SK-N-SH (cell line): Measurements from ENCODE around the gene NEURL1. TPM values are rescaled to one million over a fixed set of nuclear protein-coding genes. Genes with fewer than 3 reads are reported as not detected.

ENCODE experiments used
- CTCF ChIA-PET: fragments of 300-600, 350-600 bp; formaldehyde crosslinking; extraction: SDS; loops from one replicate; lab custom pipeline; 2021; lab: Yijun Ruan, JAX
- POLR2A ChIA-PET: fragments of 350-600 bp; sonication (Branson Sonifier 250); formaldehyde crosslinking; extraction: SDS; loops from one replicate; lab custom pipeline; 2020; ENCODE audit warnings: antibody characterized with exemption, inconsistent platforms; lab: Yijun Ruan, JAX
- DNase-seq: peaks from one replicate; pipeline ENCODE4 v3.0.0; 2012
- H2AFZ ChIP-seq: fragments of 200-600 bp; sonication (generic); 2 replicates; pipeline ENCODE4 v1.8.1; 2016; ENCODE audit warnings: antibody characterized with exemption, mild to moderate bottlenecking, low read depth
- H3F3A ChIP-seq: fragments of 200-600 bp; sonication (generic); replicated peaks from 2 replicates; pipeline ENCODE3; 2016; ENCODE audit warnings: antibody characterized with exemption, mild to moderate bottlenecking; ENCODE audit not compliant: insufficient read depth
- H3K27ac ChIP-seq, 2 experiments: fragments of 200-500 bp in 1 of 2; fragments of 200-600 bp in 1 of 2; sonication (Bioruptor generic) in 1 of 2; sonication (generic), shearing (Covaris generic) in 1 of 2; 2 replicates each; pipeline versions ENCODE4 v1.5.1 to v1.6.1; 2014 to 2016; ENCODE audit warnings: low read depth in 2 of 2, inconsistent platforms in 1 of 2, low read length in 1 of 2, mild to moderate bottlenecking in 1 of 2, mixed read lengths in 1 of 2
- H3K27me3 ChIP-seq: fragments of 200-600 bp; sonication (generic), shearing (Covaris generic); 2 replicates; pipeline ENCODE4 v1.6.1; 2016; ENCODE audit warnings: mixed run types; ENCODE audit not compliant: insufficient read depth
- H3K36me3 ChIP-seq, 2 experiments: fragments of 200-500 bp in 1 of 2; fragments of 200-600 bp in 1 of 2; sonication (Bioruptor generic) in 1 of 2; sonication (generic) in 1 of 2; replicated peaks in 1 of 2; 2 replicates each; pipeline versions ENCODE3 to v1.5.1; 2014 to 2016; ENCODE audit warnings: low read length in 1 of 2, mild to moderate bottlenecking in 1 of 2; ENCODE audit not compliant: insufficient read depth in 2 of 2, control insufficient read depth in 1 of 2
- H3K4me1 ChIP-seq, 2 experiments: fragments of 200-500 bp in 1 of 2; fragments of 200-600 bp in 1 of 2; sonication (Bioruptor generic) in 1 of 2; sonication (generic), shearing (Covaris generic) in 1 of 2; 2 replicates each; pipeline versions ENCODE4 v1.5.1 to v1.6.1; 2014 to 2016; ENCODE audit warnings: low read depth in 1 of 2, low read length in 1 of 2, mixed run types in 1 of 2; ENCODE audit not compliant: insufficient read depth in 2 of 2, control insufficient read depth in 1 of 2
- H3K4me2 ChIP-seq: fragments of 200-600 bp; sonication (generic), shearing (Covaris generic); 2 replicates; pipeline ENCODE4 v1.6.1; 2017; ENCODE audit warnings: mixed run types
- H3K4me3 ChIP-seq, 2 experiments: fragments of 200-500 bp in 1 of 2; fragments of 200-600 bp in 1 of 2; sonication (Bioruptor generic) in 1 of 2; sonication (generic), shearing (Covaris generic) in 1 of 2; 2 replicates each; pipeline versions ENCODE4 v1.5.1 to v1.8.1; 2014 to 2016; ENCODE audit warnings: low read depth in 2 of 2, inconsistent platforms in 1 of 2, low read length in 1 of 2, mild to moderate bottlenecking in 1 of 2, mixed read lengths in 1 of 2, moderate library complexity in 1 of 2
- H3K79me2 ChIP-seq: fragments of 200-600 bp; sonication (generic); 2 replicates; pipeline ENCODE4 v1.8.1; 2017; ENCODE audit warnings: mild to moderate bottlenecking; ENCODE audit not compliant: insufficient read depth
- H3K9ac ChIP-seq: fragments of 200-600 bp; sonication (generic); 2 replicates; pipeline ENCODE4 v1.6.1; 2017; ENCODE audit warnings: mixed run types
- H3K9me2 ChIP-seq: fragments of 200-600 bp; sonication (generic); 2 replicates; pipeline ENCODE4 v1.6.1; 2017; ENCODE audit warnings: mixed run types
- H3K9me3 ChIP-seq: fragments of 200-600 bp; sonication (generic); 2 replicates; pipeline ENCODE4 v1.6.1; 2017; ENCODE audit warnings: mixed run types, mild to moderate bottlenecking, moderate library complexity
- H4K20me1 ChIP-seq: fragments of 200-600 bp; sonication (generic); 2 replicates; pipeline ENCODE4 v1.6.1; 2017; ENCODE audit warnings: mild to moderate bottlenecking, mixed run types; ENCODE audit not compliant: insufficient read depth
- ELF1 ChIP-seq: IDR thresholded peaks from 2 replicates; pipeline ENCODE4 v1.4.0; 2012
- EZH2phosphoT487 ChIP-seq: fragments of 200-600 bp; sonication (generic); IDR thresholded peaks from 2 replicates; pipeline ENCODE4 v1.6.1; 2017; ENCODE audit warnings: low read depth, mixed run types, mild to moderate bottlenecking, antibody characterized with exemption, moderate library complexity, borderline replicate concordance
- NRF1 ChIP-seq: IDR thresholded peaks from 2 replicates; pipeline ENCODE4 v1.6.1; 2012; ENCODE audit warnings: low read depth, mild to moderate bottlenecking, low read length
- TAF1 ChIP-seq: IDR thresholded peaks from 2 replicates; pipeline ENCODE4 v1.6.1; 2012; ENCODE audit warnings: low read depth, mild to moderate bottlenecking, low read length, moderate library complexity, borderline replicate concordance
- YY1 ChIP-seq: IDR thresholded peaks from 2 replicates; pipeline ENCODE4 v1.4.0; 2012; ENCODE audit warnings: low read depth, mild to moderate bottlenecking
- WGBS: methylation state at CpG from one replicate; pipeline ENCODE4 v1.1.6; 2017; ENCODE audit warnings: low lambda C conversion rate; 5-methylcytosine and 5-hydroxymethylcytosine counted together
- polyA plus RNA-seq, 3 experiments: library from polyadenylated mRNA; depleted of rRNA; stranded (reverse); fragments of >200 nt; gene quantifications; 2 replicates each; pipeline ENCODE4 v1.2.3, GENCODE V29; 2012
- TF ChIP-seq, protein P1 (sequence below): fragments of 150-350 bp; IDR thresholded peaks from 2 replicates; pipeline ENCODE4 v1.6.1; 2016; ENCODE audit warnings: mild to moderate bottlenecking, low read depth, low read length
- TF ChIP-seq, protein P2 (sequence below): IDR thresholded peaks from 2 replicates; pipeline ENCODE4 v1.6.1; 2012; ENCODE audit warnings: mild to moderate bottlenecking, low read depth, low read length, moderate library complexity
- TF ChIP-seq, protein P3 (sequence below): IDR thresholded peaks from 2 replicates; pipeline ENCODE4; 2012
- TF ChIP-seq, protein P4 (sequence below): IDR thresholded peaks from 2 replicates; pipeline ENCODE4 v1.4.0; 2012; ENCODE audit warnings: low read depth
- TF ChIP-seq, protein P5 (sequence below): IDR thresholded peaks from 2 replicates; pipeline ENCODE4 v1.4.0; 2012; ENCODE audit warnings: low read depth, borderline replicate concordance
- TF ChIP-seq, protein P6 (sequence below): fragments of 150-350 bp; IDR thresholded peaks from 2 replicates; pipeline ENCODE4 v1.6.1; 2017; ENCODE audit warnings: antibody characterized with exemption, low read length, low read depth, borderline replicate concordance

The NEURL1 gene
- polyA plus RNA-seq, 1 of the 3 experiments (the other 2 are of a cell fraction), result 0.05 TPM

DNA sequence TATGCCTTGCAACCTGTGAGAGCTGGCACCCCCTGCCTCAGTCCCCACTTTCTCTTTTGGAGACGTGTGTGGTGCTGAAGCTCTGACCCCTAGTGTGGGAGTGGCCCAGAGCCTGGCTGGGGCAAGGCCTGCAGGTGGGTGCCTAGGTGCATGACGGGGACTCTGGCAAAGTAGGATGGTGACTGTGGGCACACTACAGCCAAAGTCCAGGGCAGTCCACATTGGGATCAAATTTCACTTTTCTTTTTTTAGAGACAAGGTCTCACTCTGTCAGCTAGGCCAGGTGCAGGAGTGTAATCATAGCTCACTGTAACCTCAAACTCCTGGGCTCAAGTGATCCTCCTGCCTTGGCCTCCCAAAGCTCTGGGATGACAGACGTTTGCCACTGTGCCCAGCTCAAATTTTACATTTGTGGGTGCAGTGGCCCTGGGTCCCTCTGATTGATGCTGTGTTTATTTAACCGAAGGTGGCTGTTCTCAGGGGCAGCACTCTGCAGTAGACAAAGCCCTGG, 52.3 kb downstream of the NEURL1 start:
- H3K4me2 ChIP-seq, result no peak overlapping the region
- TF ChIP-seq, protein P1, sequence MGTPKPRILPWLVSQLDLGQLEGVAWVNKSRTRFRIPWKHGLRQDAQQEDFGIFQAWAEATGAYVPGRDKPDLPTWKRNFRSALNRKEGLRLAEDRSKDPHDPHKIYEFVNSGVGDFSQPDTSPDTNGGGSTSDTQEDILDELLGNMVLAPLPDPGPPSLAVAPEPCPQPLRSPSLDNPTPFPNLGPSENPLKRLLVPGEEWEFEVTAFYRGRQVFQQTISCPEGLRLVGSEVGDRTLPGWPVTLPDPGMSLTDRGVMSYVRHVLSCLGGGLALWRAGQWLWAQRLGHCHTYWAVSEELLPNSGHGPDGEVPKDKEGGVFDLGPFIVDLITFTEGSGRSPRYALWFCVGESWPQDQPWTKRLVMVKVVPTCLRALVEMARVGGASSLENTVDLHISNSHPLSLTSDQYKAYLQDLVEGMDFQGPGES, result no peak
- TF ChIP-seq TAF1 (no peak), YY1 (no peak), EZH2phosphoT487 (no peak), NRF1 (no peak), ELF1 (no peak)
- TF ChIP-seq, protein P2, sequence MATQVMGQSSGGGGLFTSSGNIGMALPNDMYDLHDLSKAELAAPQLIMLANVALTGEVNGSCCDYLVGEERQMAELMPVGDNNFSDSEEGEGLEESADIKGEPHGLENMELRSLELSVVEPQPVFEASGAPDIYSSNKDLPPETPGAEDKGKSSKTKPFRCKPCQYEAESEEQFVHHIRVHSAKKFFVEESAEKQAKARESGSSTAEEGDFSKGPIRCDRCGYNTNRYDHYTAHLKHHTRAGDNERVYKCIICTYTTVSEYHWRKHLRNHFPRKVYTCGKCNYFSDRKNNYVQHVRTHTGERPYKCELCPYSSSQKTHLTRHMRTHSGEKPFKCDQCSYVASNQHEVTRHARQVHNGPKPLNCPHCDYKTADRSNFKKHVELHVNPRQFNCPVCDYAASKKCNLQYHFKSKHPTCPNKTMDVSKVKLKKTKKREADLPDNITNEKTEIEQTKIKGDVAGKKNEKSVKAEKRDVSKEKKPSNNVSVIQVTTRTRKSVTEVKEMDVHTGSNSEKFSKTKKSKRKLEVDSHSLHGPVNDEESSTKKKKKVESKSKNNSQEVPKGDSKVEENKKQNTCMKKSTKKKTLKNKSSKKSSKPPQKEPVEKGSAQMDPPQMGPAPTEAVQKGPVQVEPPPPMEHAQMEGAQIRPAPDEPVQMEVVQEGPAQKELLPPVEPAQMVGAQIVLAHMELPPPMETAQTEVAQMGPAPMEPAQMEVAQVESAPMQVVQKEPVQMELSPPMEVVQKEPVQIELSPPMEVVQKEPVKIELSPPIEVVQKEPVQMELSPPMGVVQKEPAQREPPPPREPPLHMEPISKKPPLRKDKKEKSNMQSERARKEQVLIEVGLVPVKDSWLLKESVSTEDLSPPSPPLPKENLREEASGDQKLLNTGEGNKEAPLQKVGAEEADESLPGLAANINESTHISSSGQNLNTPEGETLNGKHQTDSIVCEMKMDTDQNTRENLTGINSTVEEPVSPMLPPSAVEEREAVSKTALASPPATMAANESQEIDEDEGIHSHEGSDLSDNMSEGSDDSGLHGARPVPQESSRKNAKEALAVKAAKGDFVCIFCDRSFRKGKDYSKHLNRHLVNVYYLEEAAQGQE, result no peak
- TF ChIP-seq, protein P3, sequence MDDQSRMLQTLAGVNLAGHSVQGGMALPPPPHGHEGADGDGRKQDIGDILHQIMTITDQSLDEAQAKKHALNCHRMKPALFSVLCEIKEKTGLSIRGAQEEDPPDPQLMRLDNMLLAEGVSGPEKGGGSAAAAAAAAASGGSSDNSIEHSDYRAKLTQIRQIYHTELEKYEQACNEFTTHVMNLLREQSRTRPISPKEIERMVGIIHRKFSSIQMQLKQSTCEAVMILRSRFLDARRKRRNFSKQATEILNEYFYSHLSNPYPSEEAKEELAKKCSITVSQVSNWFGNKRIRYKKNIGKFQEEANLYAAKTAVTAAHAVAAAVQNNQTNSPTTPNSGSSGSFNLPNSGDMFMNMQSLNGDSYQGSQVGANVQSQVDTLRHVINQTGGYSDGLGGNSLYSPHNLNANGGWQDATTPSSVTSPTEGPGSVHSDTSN, result no peak
- TF ChIP-seq, protein P4, sequence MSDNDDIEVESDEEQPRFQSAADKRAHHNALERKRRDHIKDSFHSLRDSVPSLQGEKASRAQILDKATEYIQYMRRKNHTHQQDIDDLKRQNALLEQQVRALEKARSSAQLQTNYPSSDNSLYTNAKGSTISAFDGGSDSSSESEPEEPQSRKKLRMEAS, result no peak
- TF ChIP-seq, protein P5, sequence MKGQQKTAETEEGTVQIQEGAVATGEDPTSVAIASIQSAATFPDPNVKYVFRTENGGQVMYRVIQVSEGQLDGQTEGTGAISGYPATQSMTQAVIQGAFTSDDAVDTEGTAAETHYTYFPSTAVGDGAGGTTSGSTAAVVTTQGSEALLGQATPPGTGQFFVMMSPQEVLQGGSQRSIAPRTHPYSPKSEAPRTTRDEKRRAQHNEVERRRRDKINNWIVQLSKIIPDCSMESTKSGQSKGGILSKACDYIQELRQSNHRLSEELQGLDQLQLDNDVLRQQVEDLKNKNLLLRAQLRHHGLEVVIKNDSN, result no peak
- TF ChIP-seq, protein P6, sequence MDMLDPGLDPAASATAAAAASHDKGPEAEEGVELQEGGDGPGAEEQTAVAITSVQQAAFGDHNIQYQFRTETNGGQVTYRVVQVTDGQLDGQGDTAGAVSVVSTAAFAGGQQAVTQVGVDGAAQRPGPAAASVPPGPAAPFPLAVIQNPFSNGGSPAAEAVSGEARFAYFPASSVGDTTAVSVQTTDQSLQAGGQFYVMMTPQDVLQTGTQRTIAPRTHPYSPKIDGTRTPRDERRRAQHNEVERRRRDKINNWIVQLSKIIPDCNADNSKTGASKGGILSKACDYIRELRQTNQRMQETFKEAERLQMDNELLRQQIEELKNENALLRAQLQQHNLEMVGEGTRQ, result no peak
- TF ChIP-seq, all 33 proteins: peak for 0
- H3K9me2 ChIP-seq, result no peaks in the 10 kb centered on the region
- no peak overlapping the region for H3K9ac ChIP-seq
- H3K27me3 ChIP-seq, result no peaks in the 10 kb centered on the region; the same call in 1 of the 2 replicates
- WGBS, result 65% methylated on average over 4 of the region's 4 CpGs
- no peaks in the 10 kb centered on the region for H4K20me1 ChIP-seq
- H3K4me3 ChIP-seq, result no peak overlapping the region
- H3K27ac ChIP-seq, result no peak overlapping the region
- H3F3A ChIP-seq, result no peaks in the 10 kb centered on the region
- peaks cover 8 to 56% of the 10 kb centered on the region in 2 experiments; a peak in 3 of 4 replicates for H3K4me1 ChIP-seq
- ChIA-PET POLR2A (interaction anchor here (1.0 kb wide), 1 partner anchor 9 kb away, joined by 4 read pairs; no protein-coding TSS in a partner anchor), CTCF (interaction anchor here (0.6 to 2.3 kb wide), 7 partner anchors 18 to 130 kb away, joined by 3 to 11 read pairs (median 5); no protein-coding TSS in a partner anchor)
- DNase-seq, result peak; percentile 1
- H3K36me3 ChIP-seq, result no peaks in the 10 kb centered on the region
- no peaks in the 10 kb centered on the region for H3K79me2 ChIP-seq
- no peaks in the 10 kb centered on the region for H3K9me3 ChIP-seq
- no peak overlapping the region for H2AFZ ChIP-seq
